HUES64 (cell line): ENCODE measurements around the gene BACH2.

Experiments
- H3K27ac ChIP-seq: 2 replicates; pipeline ENCODE4 v1.7.0; 2013; ENCODE audit warnings: low read depth, low read length, inconsistent platforms
- H3K27me3 ChIP-seq: 2 replicates; pipeline ENCODE4 v1.6.1; 2013; ENCODE audit warnings: mild to moderate bottlenecking, low read length; ENCODE audit not compliant: insufficient read depth
- H3K36me3 ChIP-seq: 2 replicates; pipeline ENCODE4 v1.6.1; 2013; ENCODE audit warnings: mild to moderate bottlenecking, low read length; ENCODE audit not compliant: insufficient read depth
- H3K4me1 ChIP-seq: 2 replicates; pipeline ENCODE4 v1.6.1; 2013; ENCODE audit warnings: mild to moderate bottlenecking, low read length, moderate library complexity; ENCODE audit not compliant: insufficient read depth
- H3K4me3 ChIP-seq: 2 replicates; pipeline ENCODE4 v1.5.1; 2013; ENCODE audit warnings: mild to moderate bottlenecking, low read length, moderate library complexity
- H3K9ac ChIP-seq: 2 replicates; pipeline ENCODE4 v1.6.1; 2013; ENCODE audit warnings: mild to moderate bottlenecking, low read depth, low read length
- H3K9me3 ChIP-seq: 2 replicates; pipeline ENCODE4 v1.6.1; 2013; ENCODE audit warnings: low read depth, low read length; ENCODE audit not compliant: insufficient read depth
- WGBS: fragments of 150-250, 120-280 bp; methylation state at CpG from one replicate; pipeline ENCODE4 v1.1.7; 2013; ENCODE audit warnings: missing lambda C conversion rate; 5-methylcytosine and 5-hydroxymethylcytosine counted together

BACH2 gene

DNA sequence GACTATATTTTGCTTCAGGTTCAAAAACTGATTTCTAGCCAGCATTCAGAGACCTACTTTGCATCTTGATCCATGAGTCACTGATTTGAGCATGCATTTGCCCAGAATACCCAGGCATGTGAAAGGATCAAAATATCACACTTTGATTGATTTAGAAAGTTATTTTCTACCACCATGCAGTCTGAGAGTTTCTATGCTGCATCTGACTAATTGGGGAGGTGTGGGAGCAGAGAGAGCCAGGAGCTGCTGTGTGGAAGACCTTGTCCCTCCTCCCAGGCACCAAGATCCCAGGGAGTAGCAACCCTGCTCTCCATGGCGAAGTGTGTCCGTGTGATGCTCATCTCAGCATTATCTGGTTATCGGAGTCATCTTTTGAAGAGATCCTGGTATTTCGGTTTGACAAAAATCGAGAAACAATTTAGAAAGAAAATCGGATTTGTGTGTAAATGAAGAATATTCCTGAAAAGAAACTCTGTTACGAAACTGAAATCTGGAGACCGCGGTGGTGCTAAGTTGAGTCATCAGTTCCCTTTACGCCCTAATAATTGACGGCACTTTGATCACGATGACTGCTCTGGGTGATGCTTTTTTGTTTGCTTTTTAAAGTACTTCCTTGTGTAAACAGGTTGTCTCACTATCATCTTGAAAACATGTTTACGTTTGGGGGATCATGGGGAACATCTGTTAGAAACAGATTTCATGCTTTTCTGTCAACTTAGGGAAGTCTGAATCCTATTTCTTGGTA is 193.4 kb downstream of the BACH2 start:
- Histone ChIP-seq H3K27ac (no peak overlapping the region), H3K9me3 (no peaks in the 10 kb centered on the region), H3K4me1 (no peaks in the 10 kb centered on the region), H3K4me3 (no peak overlapping the region), H3K27me3 (no peaks in the 10 kb centered on the region), H3K9ac (no peak overlapping the region), H3K36me3 (no peaks in the 10 kb centered on the region)
- 91% methylated on average over 13 of the region's 13 CpGs for WGBS

DNA sequence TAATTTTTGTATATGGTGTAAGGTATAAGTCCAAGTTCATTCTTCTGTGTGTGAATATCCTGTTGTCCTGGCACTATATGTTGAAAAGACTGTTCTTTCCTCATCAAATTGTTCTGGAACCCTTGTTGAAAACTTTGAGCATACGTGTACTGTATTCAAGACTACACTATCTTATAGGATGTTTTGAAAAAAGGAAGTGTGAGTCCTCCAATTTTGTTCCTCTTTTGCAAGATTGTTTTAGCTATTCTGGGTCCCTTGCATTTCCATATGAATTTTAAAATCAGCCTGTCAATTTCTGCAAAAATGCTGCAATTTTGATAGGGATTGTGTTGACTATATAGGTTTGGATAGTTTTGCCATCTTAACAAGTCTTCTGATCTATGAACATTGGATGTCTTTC is 195.2 kb downstream of the BACH2 start:
- no peaks in the 10 kb centered on the region for H3K9me3 ChIP-seq
- WGBS: 88% methylated on average over 1 of the region's 1 CpG
- no peak overlapping the region for H3K4me3 ChIP-seq
- H3K9ac ChIP-seq: no peak overlapping the region
- H3K27ac ChIP-seq: no peak overlapping the region
- no peaks in the 10 kb centered on the region for H3K36me3 ChIP-seq
- no peaks in the 10 kb centered on the region for H3K4me1 ChIP-seq
- H3K27me3 ChIP-seq: no peaks in the 10 kb centered on the region

DNA sequence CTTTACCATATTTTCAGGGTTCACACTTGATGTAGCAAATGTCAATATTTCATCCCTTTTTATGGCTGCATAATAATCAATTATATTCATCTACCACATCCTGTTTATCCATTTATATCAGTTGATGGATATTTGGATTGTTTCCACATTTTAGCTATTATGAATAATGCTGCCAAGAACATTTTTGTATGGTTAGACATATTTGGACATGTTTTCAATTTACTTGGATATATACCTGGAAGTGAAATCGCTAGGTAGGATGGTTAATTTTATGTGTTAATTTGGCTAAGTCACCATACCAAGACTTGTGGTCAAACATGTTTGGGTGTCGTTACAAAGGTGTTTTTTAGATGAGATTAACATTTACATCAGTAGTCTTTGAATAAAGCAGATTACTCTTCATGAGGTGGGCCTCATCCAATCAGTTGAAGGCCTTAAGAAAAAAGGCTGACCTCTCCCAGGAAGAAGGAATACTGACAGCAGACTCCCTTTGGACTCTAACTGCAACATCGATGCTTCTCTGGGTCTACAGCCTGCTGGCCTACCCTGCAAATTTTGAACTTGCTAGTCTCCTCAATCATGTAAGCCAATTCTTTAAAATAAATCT is 196.5 kb downstream of the BACH2 start:
- no peaks in the 10 kb centered on the region for H3K9me3 ChIP-seq
- no peaks in the 10 kb centered on the region for H3K27me3 ChIP-seq
- no peak overlapping the region for H3K4me3 ChIP-seq
- no peak overlapping the region for H3K9ac ChIP-seq
- WGBS: 84% methylated on average over 3 of the region's 3 CpGs
- H3K36me3 ChIP-seq: no peaks in the 10 kb centered on the region
- no peaks in the 10 kb centered on the region for H3K4me1 ChIP-seq
- no peak overlapping the region for H3K27ac ChIP-seq

DNA sequence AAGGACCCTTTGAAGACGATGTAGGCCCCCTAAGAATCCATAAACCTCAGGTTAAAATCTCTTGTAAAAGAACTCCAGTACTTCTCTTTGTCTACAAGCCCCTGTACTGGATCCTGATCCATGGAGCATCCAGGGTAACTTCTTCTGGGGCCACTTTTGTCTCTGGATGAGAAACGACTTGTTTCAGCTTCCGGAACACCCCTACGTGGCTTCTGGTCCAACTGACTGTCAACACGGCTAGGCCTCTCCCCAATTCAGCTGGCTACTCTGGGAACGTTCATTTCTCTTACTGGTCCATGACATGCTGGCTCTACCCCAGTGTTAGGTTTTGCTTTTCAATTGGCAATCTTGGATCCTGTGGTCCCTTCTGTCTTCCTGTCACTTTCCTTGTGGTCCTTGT is 198.0 kb downstream of the BACH2 start:
- Histone ChIP-seq H3K9ac (no peak overlapping the region), H3K27ac (no peak overlapping the region), H3K27me3 (no peaks in the 10 kb centered on the region), H3K36me3 (no peaks in the 10 kb centered on the region), H3K4me1 (no peaks in the 10 kb centered on the region), H3K4me3 (no peak overlapping the region), H3K9me3 (no peaks in the 10 kb centered on the region)
- 87% methylated on average over 6 of the region's 6 CpGs for WGBS

DNA sequence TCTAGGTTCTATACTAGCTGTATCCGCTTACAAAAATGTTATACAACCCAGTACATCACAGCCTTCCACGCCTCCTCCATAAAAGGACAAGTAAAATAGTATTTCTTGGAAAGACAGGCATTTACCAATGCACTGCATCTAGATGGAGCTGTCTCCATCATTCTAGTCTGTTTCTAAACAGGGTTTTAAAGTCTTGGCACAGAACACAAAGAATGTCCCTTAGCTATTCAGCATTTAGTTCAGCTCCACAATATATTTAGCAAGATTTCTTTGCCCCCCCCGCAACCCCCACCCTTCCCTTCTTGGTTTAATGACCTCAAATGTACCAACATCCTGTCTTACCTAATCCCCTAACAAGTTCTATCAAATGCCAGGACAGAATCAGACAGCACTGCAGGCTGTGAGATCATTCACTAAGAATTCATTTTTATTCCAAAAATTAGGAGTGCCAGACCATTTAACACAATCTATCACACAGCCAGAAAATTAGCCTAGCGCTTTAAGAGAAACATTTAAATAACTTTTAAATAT is 198.6 kb downstream of the BACH2 start:
- no peak overlapping the region for H3K27ac ChIP-seq

DNA sequence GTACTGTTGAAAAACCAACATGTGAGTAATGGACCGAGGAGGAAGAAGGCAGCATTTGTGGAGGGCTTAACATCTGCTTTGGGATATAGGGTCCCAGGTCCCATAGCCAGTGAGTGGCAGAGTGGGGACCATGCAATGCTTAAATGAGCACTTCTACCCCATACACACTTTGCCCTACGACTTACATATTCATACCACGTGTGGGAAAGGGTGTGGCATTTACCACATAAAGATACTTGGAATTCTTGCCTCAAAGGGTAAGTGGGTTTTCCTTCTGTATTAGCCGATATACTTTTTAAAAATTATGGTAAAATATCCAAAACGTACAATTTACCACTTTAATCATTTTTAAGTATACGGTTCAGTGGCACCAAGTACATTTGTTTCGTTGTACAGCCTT is 199.3 kb downstream of the BACH2 start:
- WGBS: 97% methylated on average over 6 of the region's 7 CpGs
- Histone ChIP-seq H3K27me3 (no peaks in the 10 kb centered on the region), H3K9ac (no peak overlapping the region), H3K9me3 (no peaks in the 10 kb centered on the region), H3K4me3 (no peak overlapping the region), H3K4me1 (no peaks in the 10 kb centered on the region), H3K36me3 (no peaks in the 10 kb centered on the region), H3K27ac (no peak overlapping the region)

More for the DNA sequence above, 198.6 kb downstream of the BACH2 start:
- no peaks in the 10 kb centered on the region for H3K36me3 ChIP-seq
- 84% methylated on average over 4 of the region's 4 CpGs for WGBS
- no peaks in the 10 kb centered on the region for H3K4me1 ChIP-seq
- no peak overlapping the region for H3K4me3 ChIP-seq
- no peaks in the 10 kb centered on the region for H3K27me3 ChIP-seq
- no peaks in the 10 kb centered on the region for H3K9me3 ChIP-seq
- H3K9ac ChIP-seq: no peak overlapping the region

DNA sequence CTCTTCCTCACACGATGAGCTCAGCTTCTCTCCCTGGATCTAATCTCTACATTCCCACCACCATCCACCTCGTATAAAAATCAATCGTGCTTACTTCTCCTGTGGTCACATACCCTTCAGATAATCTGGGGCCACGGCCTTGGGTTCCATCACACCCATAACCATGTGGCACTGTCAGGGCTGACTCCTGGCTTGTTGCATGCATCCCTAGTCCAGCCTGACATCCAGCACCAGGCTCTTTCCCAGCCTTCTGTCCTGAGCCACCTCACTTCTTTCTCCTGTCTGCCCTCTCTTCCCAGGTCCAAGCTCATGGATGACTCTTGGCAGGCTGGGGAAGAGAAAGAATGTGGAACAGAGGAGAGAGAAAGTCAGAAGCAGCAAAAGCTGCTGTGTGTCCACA is 199.8 kb downstream of the BACH2 start:
- H3K9me3 ChIP-seq: no peaks in the 10 kb centered on the region
- H3K4me1 ChIP-seq: no peaks in the 10 kb centered on the region
- WGBS: 93% methylated on average over 4 of the region's 4 CpGs
- no peak overlapping the region for H3K27ac ChIP-seq
- no peak overlapping the region for H3K4me3 ChIP-seq
- no peaks in the 10 kb centered on the region for H3K27me3 ChIP-seq
- no peak overlapping the region for H3K9ac ChIP-seq
- no peaks in the 10 kb centered on the region for H3K36me3 ChIP-seq

DNA sequence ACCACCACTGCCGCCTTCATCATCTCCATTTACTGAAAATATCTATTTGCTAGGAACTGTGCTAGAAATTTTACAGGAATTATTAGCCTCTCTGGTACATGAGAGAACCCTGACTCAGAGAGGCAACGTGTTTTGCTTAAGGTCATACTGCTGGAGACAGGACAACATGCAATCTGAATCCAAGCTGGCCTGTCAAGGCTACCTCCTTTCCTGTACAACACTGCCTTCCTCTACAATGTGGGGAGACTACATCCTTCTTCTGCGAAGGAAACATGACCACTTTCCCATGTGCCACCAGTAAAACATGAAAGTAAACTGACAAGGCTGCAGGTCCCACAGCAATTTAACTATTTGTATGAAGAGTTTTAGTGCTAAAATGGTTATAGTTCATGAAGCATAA is 200.9 kb downstream of the BACH2 start:
- Histone ChIP-seq H3K36me3 (no peaks in the 10 kb centered on the region), H3K27me3 (no peaks in the 10 kb centered on the region), H3K27ac (no peak overlapping the region), H3K4me1 (no peaks in the 10 kb centered on the region), H3K9me3 (no peaks in the 10 kb centered on the region), H3K4me3 (no peak overlapping the region), H3K9ac (no peak overlapping the region)
- WGBS: 93% methylated on average over 3 of the region's 3 CpGs

DNA sequence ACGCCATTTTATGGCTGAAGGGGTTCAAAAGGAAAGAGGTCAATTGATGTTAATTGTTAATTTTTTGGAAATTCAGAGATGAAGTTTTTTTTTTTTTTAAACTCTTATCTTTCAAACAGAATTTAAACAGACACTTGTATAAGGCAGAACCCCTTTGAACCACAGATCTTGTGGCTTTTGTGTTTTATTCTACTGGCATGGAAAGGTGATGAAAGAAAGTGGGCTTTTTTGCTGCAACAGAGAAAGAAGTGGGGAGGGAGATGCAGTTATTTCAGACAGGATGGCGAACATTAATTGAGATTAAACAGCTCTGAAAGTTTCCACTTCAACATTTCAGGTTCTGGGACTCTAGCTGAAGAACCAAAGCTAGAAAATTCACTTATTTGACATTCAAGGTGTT is 201.5 kb downstream of the BACH2 start:
- WGBS: 90% methylated on average over 1 of the region's 2 CpGs
- no peaks in the 10 kb centered on the region for H3K36me3 ChIP-seq
- no peaks in the 10 kb centered on the region for H3K4me1 ChIP-seq
- no peaks in the 10 kb centered on the region for H3K9me3 ChIP-seq
- H3K27ac ChIP-seq: no peak overlapping the region
- no peak overlapping the region for H3K9ac ChIP-seq
- H3K4me3 ChIP-seq: no peak overlapping the region
- H3K27me3 ChIP-seq: no peaks in the 10 kb centered on the region

DNA sequence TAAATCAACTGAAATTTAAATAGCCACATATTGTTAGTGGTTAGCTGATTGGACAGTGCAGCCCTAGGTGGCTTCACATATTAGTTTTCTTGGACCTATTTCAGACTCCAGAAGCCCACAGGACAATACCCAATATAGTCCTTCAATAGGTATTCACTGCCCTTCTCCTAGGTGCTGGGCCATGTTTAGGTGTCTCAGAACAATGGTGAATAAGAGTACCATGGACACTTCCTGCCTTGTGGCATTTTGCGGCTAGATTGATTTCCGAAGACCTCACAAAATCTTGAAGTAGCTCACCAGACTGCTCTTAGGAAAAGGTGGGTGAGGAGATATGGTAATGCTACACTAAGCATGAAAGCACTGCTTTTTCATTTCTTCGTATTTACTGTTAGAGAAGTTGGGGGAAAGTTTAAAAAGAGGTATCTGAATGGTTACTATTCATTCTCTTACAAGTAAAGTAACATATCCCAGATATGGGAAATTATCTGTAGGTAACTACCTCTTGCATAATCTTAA is 203.0 kb downstream of the BACH2 start:
- 93% methylated on average over 3 of the region's 3 CpGs for WGBS
- Histone ChIP-seq H3K36me3 (no peaks in the 10 kb centered on the region), H3K9me3 (no peaks in the 10 kb centered on the region), H3K27me3 (no peaks in the 10 kb centered on the region), H3K4me3 (no peak overlapping the region), H3K4me1 (no peaks in the 10 kb centered on the region), H3K27ac (no peak overlapping the region), H3K9ac (no peak overlapping the region)

DNA sequence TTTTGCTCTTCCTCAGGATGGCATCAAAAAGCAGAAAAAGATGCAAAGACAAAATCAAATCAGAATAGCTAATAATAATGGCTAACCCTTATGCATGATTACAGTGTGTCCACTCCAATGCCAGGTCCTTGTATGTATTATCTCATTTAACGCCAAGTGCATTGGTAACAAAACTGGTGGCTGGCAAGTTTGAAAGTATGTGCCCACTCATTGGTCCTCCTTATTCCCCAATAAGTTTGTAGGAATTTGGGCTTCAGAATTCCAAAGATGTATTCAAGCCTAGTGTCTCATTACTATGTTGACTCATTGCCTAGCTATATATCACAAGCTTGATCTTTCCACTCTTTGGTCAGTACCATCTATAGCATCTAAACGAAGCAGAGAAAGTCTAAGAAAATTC is 205.8 kb downstream of the BACH2 start:
- Histone ChIP-seq H3K4me3 (no peak overlapping the region), H3K27me3 (no peaks in the 10 kb centered on the region), H3K9ac (no peak overlapping the region), H3K4me1 (no peaks in the 10 kb centered on the region; the same call in 1 of the 2 replicates), H3K27ac (no peak overlapping the region), H3K36me3 (no peaks in the 10 kb centered on the region), H3K9me3 (no peaks in the 10 kb centered on the region)
- 93% methylated on average over 2 of the region's 2 CpGs for WGBS
